Vagina (tissue), 2 donors: ENCODE data around the gene LRRC3. TPM values are rescaled to one million over a fixed set of nuclear protein-coding genes. Genes with fewer than 3 reads are reported as not detected.

ENCODE experiments used
- DNase-seq, 2 donors: peaks; one replicate each; pipeline ENCODE4 v3.0.0-alpha.2; 2017; ENCODE audit errors: extremely low spot score in 2 of 2
- H3K27ac ChIP-seq: fragments of 200-600 bp; sonication (generic); one replicate; pipeline ENCODE4 v1.5.1; 2019
- H3K27me3 ChIP-seq: fragments of 200-600 bp; sonication (generic); one replicate; pipeline ENCODE4 v1.5.1; 2019
- H3K36me3 ChIP-seq, 2 donors: fragments of 200-600 bp; sonication (generic); one replicate each; pipeline ENCODE4 v1.5.1; 2017 to 2019
- H3K4me1 ChIP-seq: fragments of 200-600 bp; sonication (generic); one replicate; pipeline ENCODE4 v1.5.1; 2019
- H3K4me3 ChIP-seq, 2 donors: fragments of 200-600 bp; sonication (generic); 1 replicate in 1 of 2; 2 replicates in 1 of 2; pipeline ENCODE4 v1.5.1; 2016 to 2019
- H3K9me3 ChIP-seq: fragments of 200-600 bp; sonication (generic); one replicate; pipeline ENCODE4 v1.5.1; 2019
- CTCF ChIP-seq, 3 experiments: fragments of 450-650 bp in 2 of 3; fragments of 200-600 bp in 1 of 3; sonication (generic) in 1 of 3; IDR thresholded peaks; one replicate each; pipeline ENCODE4 v1.5.1; 2017 to 2019; ENCODE audit warnings: antibody characterized with exemption in 3 of 3, mild to moderate bottlenecking in 2 of 3, moderate library complexity in 2 of 3
- POLR2A ChIP-seq, 2 donors: fragments of 450-650 bp; IDR thresholded peaks; one replicate each; pipeline ENCODE4 v1.6.1; 2017; ENCODE audit warnings: antibody characterized with exemption in 2 of 2, mild to moderate bottlenecking in 2 of 2, moderate library complexity in 2 of 2
- POLR2AphosphoS5 ChIP-seq, 2 donors: sonication (generic); formaldehyde crosslinking; IDR thresholded peaks; one replicate each; pipeline ENCODE4 v1.9.0; 2017; ENCODE audit warnings: antibody characterized with exemption in 2 of 2, mild to moderate bottlenecking in 2 of 2, low read depth in 1 of 2; ENCODE audit not compliant: insufficient read depth in 1 of 2
- intact Hi-C: fragments of 100-400 bp; cut with DNase I; formaldehyde crosslinking; loops from one replicate; pipeline ENCODE4 v1.15.1; 2023
- total RNA-seq: library from RNA; depleted of rRNA; stranded (reverse); fragments of >200 nt; gene quantifications from one replicate; pipeline ENCODE4 v1.2.3, GENCODE V29; 2016

Gene LRRC3
- total RNA-seq, 1 donor from 2014 or later: 2.5 TPM

GRCh38 chr21:44490405-44490804 lies 35.1 kb downstream of the LRRC3 start:
- H3K9me3 ChIP-seq: no peaks in the 10 kb centered on the region
- no peak overlapping the region for H3K4me3 ChIP-seq
- intact Hi-C loops: no loop called here
- H3K4me1 ChIP-seq: no peaks in the 10 kb centered on the region
- no peaks in the 10 kb centered on the region for H3K36me3 ChIP-seq
- no peak overlapping the region for H3K27ac ChIP-seq
- DNase-seq: no peak
- TF ChIP-seq POLR2AphosphoS5 (IDR thresholded peaks at IDR 0.05; ENCODE audit: insufficient read depth in 1 of 2, low read depth in 1 of 2) (no peak), POLR2A (IDR thresholded peaks at IDR 0.05) (no peak), CTCF (IDR thresholded peaks at IDR 0.05) (no peak)
- no peaks in the 10 kb centered on the region for H3K27me3 ChIP-seq

GRCh38 chr21:44490816-44491215 lies 35.5 kb downstream of the LRRC3 start:
- intact Hi-C loops: no loop called here
- TF ChIP-seq POLR2A (IDR thresholded peaks at IDR 0.05): no peak
- no peak for TF ChIP-seq CTCF (IDR thresholded peaks at IDR 0.05)
- TF ChIP-seq POLR2AphosphoS5 (IDR thresholded peaks at IDR 0.05; ENCODE audit: insufficient read depth in 1 of 2, low read depth in 1 of 2): no peak

GRCh38 chr21:44492567-44493385 lies 37.5 kb downstream of the LRRC3 start:
- no peaks in the 10 kb centered on the region for H3K27me3 ChIP-seq
- H3K4me1 ChIP-seq: no peaks in the 10 kb centered on the region
- DNase-seq: no peak
- no peak overlapping the region for H3K27ac ChIP-seq
- H3K4me3 ChIP-seq: no peak overlapping the region
- no peaks in the 10 kb centered on the region for H3K36me3 ChIP-seq
- TF ChIP-seq POLR2A (IDR thresholded peaks at IDR 0.05) (no peak), CTCF (IDR thresholded peaks at IDR 0.05) (no peak), POLR2AphosphoS5 (IDR thresholded peaks at IDR 0.05; ENCODE audit: insufficient read depth in 1 of 2, low read depth in 1 of 2) (no peak)
- intact Hi-C loops: no loop called here
- no peaks in the 10 kb centered on the region for H3K9me3 ChIP-seq

More at GRCh38 chr21:44490816-44491215, 35.5 kb downstream of the LRRC3 start:
- Histone ChIP-seq H3K4me1 (no peaks in the 10 kb centered on the region), H3K36me3 (no peaks in the 10 kb centered on the region), H3K9me3 (no peaks in the 10 kb centered on the region), H3K27me3 (no peaks in the 10 kb centered on the region), H3K27ac (no peak overlapping the region), H3K4me3 (no peak overlapping the region)
- no peak for DNase-seq

GRCh38 chr21:44494418-44494817 lies 39.1 kb downstream of the LRRC3 start:
- Histone ChIP-seq H3K27me3 (no peaks in the 10 kb centered on the region), H3K36me3 (no peaks in the 10 kb centered on the region), H3K27ac (no peak overlapping the region), H3K4me1 (no peaks in the 10 kb centered on the region), H3K9me3 (no peaks in the 10 kb centered on the region), H3K4me3 (no peak overlapping the region)
- DNase-seq: no peak
- no peak for TF ChIP-seq CTCF (IDR thresholded peaks at IDR 0.05)
- no peak for TF ChIP-seq POLR2A (IDR thresholded peaks at IDR 0.05)
- TF ChIP-seq POLR2AphosphoS5 (IDR thresholded peaks at IDR 0.05; ENCODE audit: insufficient read depth in 1 of 2, low read depth in 1 of 2): no peak
- intact Hi-C loops: no loop called here

- TF ChIP-seq CTCF (IDR thresholded peaks at IDR 0.05) (no peak), POLR2AphosphoS5 (IDR thresholded peaks at IDR 0.05; ENCODE audit: insufficient read depth in 1 of 2, low read depth in 1 of 2) (no peak), POLR2A (IDR thresholded peaks at IDR 0.05) (no peak)
- H3K4me1 ChIP-seq: no peaks in the 10 kb centered on the region
- no peak overlapping the region for H3K4me3 ChIP-seq
- H3K9me3 ChIP-seq: no peaks in the 10 kb centered on the region
- H3K36me3 ChIP-seq: no peaks in the 10 kb centered on the region
- intact Hi-C loops: no loop called here
- no peak overlapping the region for H3K27ac ChIP-seq
- no peaks in the 10 kb centered on the region for H3K27me3 ChIP-seq
- DNase-seq: no peak
Observed at GRCh38 chr21:44494956-44495355, 39.6 kb downstream of the LRRC3 start.
